ENCODE data around the gene ACOX1. TPM values are rescaled to one million over a fixed set of nuclear protein-coding genes. Genes with fewer than 3 reads are reported as not detected.
A peak's percentile ranks its signal among the peaks of the same experiment; 100 is the strongest.

Gene ACOX1
- total RNA-seq, 1 donor from 2014 or later: 32.4 TPM

GRCh38 chr17:75894049-75894733 lies 84.8 kb downstream of the ACOX1 start:
- Histone ChIP-seq H3K4me3 (ENCODE audit: low read length in 3 of 3) (no peak overlapping the region), H3K27me3 (ENCODE audit: control insufficient read depth in 3 of 3, insufficient read depth in 3 of 3, low read length in 3 of 3) (no peaks in the 10 kb centered on the region), H3K9ac (ENCODE audit: low read depth in 1 of 3, low read length in 3 of 3) (peak overlapping the region in 2 of 3 donors; percentile 43 to 57), H3K9me3 (ENCODE audit: control insufficient read depth in 3 of 3, low read length in 3 of 3) (no peaks in the 10 kb centered on the region), H3K4me1 (ENCODE audit: control insufficient read depth in 3 of 3, insufficient read depth in 3 of 3, low read length in 3 of 3) (peaks cover 25 to 30% (median 27%) of the 10 kb centered on the region in 3 donors), H3K27ac (ENCODE audit: low read depth, low read length) (no peak overlapping the region), H3K36me3 (ENCODE audit: control insufficient read depth in 3 of 3, insufficient read depth in 3 of 3, low read length in 3 of 3) (peaks cover 32 to 41% (median 40%) of the 10 kb centered on the region in 3 donors)

- Histone ChIP-seq H3K9ac (ENCODE audit: low read depth in 1 of 3, low read length in 3 of 3) (peak overlapping the region in 1 of 3 donors; percentile 57), H3K27me3 (ENCODE audit: control insufficient read depth in 3 of 3, insufficient read depth in 3 of 3, low read length in 3 of 3) (no peaks in the 10 kb centered on the region), H3K9me3 (ENCODE audit: control insufficient read depth in 3 of 3, low read length in 3 of 3) (no peaks in the 10 kb centered on the region), H3K36me3 (ENCODE audit: control insufficient read depth in 3 of 3, insufficient read depth in 3 of 3, low read length in 3 of 3) (peaks cover 25 to 36% (median 35%) of the 10 kb centered on the region in 3 donors), H3K27ac (ENCODE audit: low read depth, low read length) (no peak overlapping the region), H3K4me3 (ENCODE audit: low read length in 3 of 3) (no peak overlapping the region), H3K4me1 (ENCODE audit: control insufficient read depth in 3 of 3, insufficient read depth in 3 of 3, low read length in 3 of 3) (peaks cover 25 to 30% (median 27%) of the 10 kb centered on the region in 3 donors)
These were observed 85.5 kb downstream of the ACOX1 start for GRCh38 chr17:75893305-75894048.

GRCh38 chr17:75892556-75893224 lies 86.3 kb downstream of the ACOX1 start:
- Histone ChIP-seq H3K4me1 (ENCODE audit: control insufficient read depth in 3 of 3, insufficient read depth in 3 of 3, low read length in 3 of 3) (peaks cover 25 to 30% (median 27%) of the 10 kb centered on the region in 3 donors), H3K9me3 (ENCODE audit: control insufficient read depth in 3 of 3, low read length in 3 of 3) (no peaks in the 10 kb centered on the region), H3K27me3 (ENCODE audit: control insufficient read depth in 3 of 3, insufficient read depth in 3 of 3, low read length in 3 of 3) (no peaks in the 10 kb centered on the region), H3K4me3 (ENCODE audit: low read length in 3 of 3) (no peak overlapping the region), H3K9ac (ENCODE audit: low read depth in 1 of 3, low read length in 3 of 3) (peak overlapping the region in 1 of 3 donors; percentile 45), H3K27ac (ENCODE audit: low read depth, low read length) (no peak overlapping the region), H3K36me3 (ENCODE audit: control insufficient read depth in 3 of 3, insufficient read depth in 3 of 3, low read length in 3 of 3) (peaks cover 24 to 34% (median 28%) of the 10 kb centered on the region in 3 donors)

- Histone ChIP-seq H3K9ac (ENCODE audit: low read depth in 1 of 3, low read length in 3 of 3) (peak overlapping the region in 1 of 3 donors; percentile 45), H3K9me3 (ENCODE audit: control insufficient read depth in 3 of 3, low read length in 3 of 3) (no peaks in the 10 kb centered on the region), H3K4me3 (ENCODE audit: low read length in 3 of 3) (no peak overlapping the region), H3K27ac (ENCODE audit: low read depth, low read length) (no peak overlapping the region), H3K4me1 (ENCODE audit: control insufficient read depth in 3 of 3, insufficient read depth in 3 of 3, low read length in 3 of 3) (peaks cover 18 to 22% (median 22%) of the 10 kb centered on the region in 3 donors), H3K36me3 (ENCODE audit: control insufficient read depth in 3 of 3, insufficient read depth in 3 of 3, low read length in 3 of 3) (peaks cover 20 to 29% (median 27%) of the 10 kb centered on the region in 3 donors), H3K27me3 (ENCODE audit: control insufficient read depth in 3 of 3, insufficient read depth in 3 of 3, low read length in 3 of 3) (no peaks in the 10 kb centered on the region)
These were observed 87.1 kb downstream of the ACOX1 start for GRCh38 chr17:75891605-75892555.

Other genes starting within 250 kb of the ACOX1 start
- gene GALK1, start 214.0 kb downstream of the ACOX1 start, total RNA-seq: 29.2 TPM
- gene UNK, start 194.4 kb downstream of the ACOX1 start, total RNA-seq: 15.7 TPM
- 1.6 TPM for gene UNC13D, start 134.8 kb downstream of the ACOX1 start, total RNA-seq
- gene WBP2, start 123.8 kb downstream of the ACOX1 start, total RNA-seq: 17.7 TPM
- 23.5 TPM for gene TRIM47, start 100.6 kb downstream of the ACOX1 start, total RNA-seq
- gene TRIM65, start 82.2 kb downstream of the ACOX1 start, total RNA-seq: 20.4 TPM
- 32.9 TPM for gene MRPL38, start 74.3 kb downstream of the ACOX1 start, total RNA-seq
- 6.3 TPM for gene FBF1, start 38.1 kb downstream of the ACOX1 start, total RNA-seq
- gene TEN1, start 74 bp upstream of the ACOX1 start, total RNA-seq: 3.1 TPM
- gene CDK3, start 21.7 kb upstream of the ACOX1 start, total RNA-seq: 1.6 TPM
- gene EVPL, start 48.1 kb upstream of the ACOX1 start, total RNA-seq: under 0.01 TPM
- gene SRP68, start 93.4 kb upstream of the ACOX1 start, total RNA-seq: 41.8 TPM
- gene GALR2, start 95.6 kb upstream of the ACOX1 start, total RNA-seq: not detected
- gene ZACN, start 100.0 kb upstream of the ACOX1 start, total RNA-seq: not detected
- 54.8 TPM for gene EXOC7, start 124.6 kb upstream of the ACOX1 start, total RNA-seq
- gene FOXJ1, start 162.1 kb upstream of the ACOX1 start, total RNA-seq: under 0.01 TPM

Data from skeletal muscle tissue (tissue), 4 donors.